Measurements from ENCODE around the gene DLG5. TPM values are rescaled to one million over a fixed set of nuclear protein-coding genes. Genes with fewer than 3 reads are reported as not detected.

Gene DLG5
- total RNA-seq, 1 donor from 2014 or later: 22.2 TPM

GRCh38 chr10:77877441-77878344 is 48.9 kb downstream of the DLG5 start:
- Histone ChIP-seq H3F3A (ENCODE audit: low read depth) (peaks cover 33% of the 10 kb centered on the region), H3K9me3 (ENCODE audit: low read depth) (no peaks in the 10 kb centered on the region), H4K20me1 (ENCODE audit: low read depth) (peaks cover 88% of the 10 kb centered on the region), H3K4me2 (peak overlapping the region; percentile 66), H3K27me3 (no peaks in the 10 kb centered on the region), H3K27ac (peak overlapping the region; percentile 16), H2AFZ (replicated peaks) (no peak overlapping the region), H3K9ac (no peak overlapping the region), H3K4me3 (peak overlapping the region; percentile 6), H3K79me2 (ENCODE audit: low read depth) (peaks cover 70% of the 10 kb centered on the region), H3K36me3 (no peaks in the 10 kb centered on the region), H3K4me1 (peaks cover 19% of the 10 kb centered on the region)
- H3K9me3 Mint-ChIP-seq: no peaks in the 10 kb centered on the region
- peaks cover 2% of the 10 kb centered on the region for H3K36me3 Mint-ChIP-seq
- H3K4me3 Mint-ChIP-seq: peak overlapping the region; percentile 78
- peak; percentile 80 for DNase-seq (ENCODE audit: low spot score)
- TF ChIP-seq EZH2phosphoT487 (IDR thresholded peaks at IDR 0.05) (no peak), EZH2 (IDR thresholded peaks at IDR 0.05) (no peak), CTCF (IDR thresholded peaks at IDR 0.05) (no peak)
- peaks cover 48% of the 10 kb centered on the region for H3K4me1 Mint-ChIP-seq
- H3K27ac Mint-ChIP-seq: peak overlapping the region; percentile 87
- peaks cover 8% of the 10 kb centered on the region for H3K27me3 Mint-ChIP-seq (ENCODE audit: insufficient read depth, low read depth)

- H3K27me3 Mint-ChIP-seq (ENCODE audit: insufficient read depth, low read depth): peaks cover 14% of the 10 kb centered on the region
- no peak overlapping the region for H3K4me3 ChIP-seq
- H3K9me3 Mint-ChIP-seq: no peaks in the 10 kb centered on the region
- H3K4me2 ChIP-seq: no peak overlapping the region
- H3K27ac ChIP-seq: no peak overlapping the region
- H3K79me2 ChIP-seq (ENCODE audit: low read depth): peaks cover 52% of the 10 kb centered on the region
- H3K27me3 ChIP-seq: no peaks in the 10 kb centered on the region
- no peak for DNase-seq (ENCODE audit: low spot score)
- H3K36me3 ChIP-seq: no peaks in the 10 kb centered on the region
- H3K4me3 Mint-ChIP-seq: no peak overlapping the region
- H3K4me1 ChIP-seq: peaks cover 19% of the 10 kb centered on the region
- H4K20me1 ChIP-seq (ENCODE audit: low read depth): peaks cover 88% of the 10 kb centered on the region
- no peaks in the 10 kb centered on the region for H3K36me3 Mint-ChIP-seq
- peaks cover 33% of the 10 kb centered on the region for H3F3A ChIP-seq (ENCODE audit: low read depth)
- TF ChIP-seq EZH2 (IDR thresholded peaks at IDR 0.05) (no peak), CTCF (IDR thresholded peaks at IDR 0.05) (no peak), EZH2phosphoT487 (IDR thresholded peaks at IDR 0.05) (no peak)
- no peak overlapping the region for H2AFZ ChIP-seq (replicated peaks)
- H3K27ac Mint-ChIP-seq: no peak overlapping the region
- no peaks in the 10 kb centered on the region for H3K9me3 ChIP-seq (ENCODE audit: low read depth)
- peaks cover 56% of the 10 kb centered on the region for H3K4me1 Mint-ChIP-seq
- no peak overlapping the region for H3K9ac ChIP-seq
Observed at GRCh38 chr10:77875730-77876129, 50.8 kb downstream of the DLG5 start.

- Histone ChIP-seq H3K27ac (no peak overlapping the region), H3K9me3 (ENCODE audit: low read depth) (no peaks in the 10 kb centered on the region), H3K27me3 (no peaks in the 10 kb centered on the region), H3K79me2 (ENCODE audit: low read depth) (peaks cover 44% of the 10 kb centered on the region), H3K4me2 (no peak overlapping the region), H3K4me1 (peaks cover 19% of the 10 kb centered on the region), H4K20me1 (ENCODE audit: low read depth) (peaks cover 81% of the 10 kb centered on the region), H2AFZ (replicated peaks) (no peak overlapping the region), H3K9ac (no peak overlapping the region), H3F3A (ENCODE audit: low read depth) (peaks cover 32% of the 10 kb centered on the region), H3K36me3 (no peaks in the 10 kb centered on the region), H3K4me3 (no peak overlapping the region)
- H3K36me3 Mint-ChIP-seq: no peaks in the 10 kb centered on the region
- no peak for TF ChIP-seq CTCF (IDR thresholded peaks at IDR 0.05)
- no peak overlapping the region for H3K4me3 Mint-ChIP-seq
- no peaks in the 10 kb centered on the region for H3K9me3 Mint-ChIP-seq
- no peak for DNase-seq (ENCODE audit: low spot score)
- H3K4me1 Mint-ChIP-seq: peaks cover 56% of the 10 kb centered on the region
- H3K27me3 Mint-ChIP-seq (ENCODE audit: insufficient read depth, low read depth): peaks cover 9% of the 10 kb centered on the region
- no peak overlapping the region for H3K27ac Mint-ChIP-seq
Observed at GRCh38 chr10:77874872-77875271, 51.7 kb downstream of the DLG5 start.
